Parathyroid adenoma (tissue), 2 donors: ENCODE measurements around the gene PCSK9.

Source experiments
- H2AFZ ChIP-seq: fragments of 300-600 bp; sonication (generic); one replicate; pipeline ENCODE4 v1.7.0; 2017; ENCODE audit warnings: antibody characterized with exemption, mild to moderate bottlenecking
- H3K27ac ChIP-seq: fragments of 300-600 bp; sonication (generic); one replicate; pipeline ENCODE4 v1.7.0; 2017
- H3K27me3 ChIP-seq: fragments of 300-600 bp; sonication (generic); one replicate; pipeline ENCODE4 v1.7.0; 2017; ENCODE audit warnings: low read length; ENCODE audit not compliant: control insufficient read depth, insufficient read depth
- H3K36me3 ChIP-seq: fragments of 300-600 bp; sonication (generic); one replicate; pipeline ENCODE4 v1.7.0; 2017; ENCODE audit warnings: low read length; ENCODE audit not compliant: control insufficient read depth, insufficient read depth
- H3K4me1 ChIP-seq: fragments of 300-600 bp; sonication (generic); one replicate; pipeline ENCODE4 v1.7.0; 2017; ENCODE audit warnings: control low read depth
- H3K4me2 ChIP-seq: fragments of 300-600 bp; sonication (generic); one replicate; pipeline ENCODE4 v1.7.0; 2017; ENCODE audit warnings: low read length
- H3K4me3 ChIP-seq: fragments of 300-600 bp; sonication (generic); one replicate; pipeline ENCODE4 v1.7.0; 2017; ENCODE audit warnings: low read depth, low read length
- H3K79me2 ChIP-seq: fragments of 300-600 bp; sonication (generic); one replicate; pipeline ENCODE4 v1.7.0; 2017; ENCODE audit warnings: control low read depth
- H3K9ac ChIP-seq: fragments of 300-600 bp; sonication (generic); one replicate; pipeline ENCODE4 v1.7.0; 2017; ENCODE audit warnings: mild to moderate bottlenecking
- H3K9me3 ChIP-seq: fragments of 300-600 bp; sonication (generic); one replicate; pipeline ENCODE4 v1.7.0; 2017; ENCODE audit warnings: low read length; ENCODE audit not compliant: control insufficient read depth
- CTCF ChIP-seq: fragments of 300-600 bp; sonication (generic); IDR thresholded peaks from one replicate; pipeline ENCODE4 v1.7.0; 2017; ENCODE audit warnings: antibody characterized with exemption, mild to moderate bottlenecking
- donor health status: primary hyperparathyroidism.

The PCSK9 gene

GRCh38 chr1:55061706-55062321 lies 22.5 kb downstream of the PCSK9 start:
- Histone ChIP-seq H3K9ac (no peak overlapping the region), H3K4me2 (no peak overlapping the region), H3K36me3 (no peaks in the 10 kb centered on the region), H3K79me2 (no peaks in the 10 kb centered on the region), H3K4me3 (no peak overlapping the region), H3K27me3 (no peaks in the 10 kb centered on the region), H2AFZ (no peak overlapping the region), H3K27ac (no peak overlapping the region), H3K9me3 (no peaks in the 10 kb centered on the region), H3K4me1 (peaks cover 5% of the 10 kb centered on the region)
- TF ChIP-seq CTCF = no peak

GRCh38 chr1:55062801-55063576 lies 23.6 kb downstream of the PCSK9 start:
- no peak overlapping the region for H3K4me3 ChIP-seq
- no peak overlapping the region for H3K27ac ChIP-seq
- peaks cover 9% of the 10 kb centered on the region for H3K4me1 ChIP-seq
- H2AFZ ChIP-seq = no peak overlapping the region
- no peaks in the 10 kb centered on the region for H3K27me3 ChIP-seq
- H3K9ac ChIP-seq = no peak overlapping the region
- H3K79me2 ChIP-seq = no peaks in the 10 kb centered on the region
- H3K36me3 ChIP-seq = no peaks in the 10 kb centered on the region
- H3K9me3 ChIP-seq = no peaks in the 10 kb centered on the region
- H3K4me2 ChIP-seq = no peak overlapping the region
- TF ChIP-seq CTCF = no peak

GRCh38 chr1:55063577-55063942 lies 24.2 kb downstream of the PCSK9 start:
- no peak overlapping the region for H3K4me3 ChIP-seq
- TF ChIP-seq CTCF = no peak
- no peaks in the 10 kb centered on the region for H3K36me3 ChIP-seq
- H2AFZ ChIP-seq = no peak overlapping the region
- no peak overlapping the region for H3K4me2 ChIP-seq
- H3K79me2 ChIP-seq = no peaks in the 10 kb centered on the region
- H3K9me3 ChIP-seq = no peaks in the 10 kb centered on the region
- no peak overlapping the region for H3K27ac ChIP-seq
- no peak overlapping the region for H3K9ac ChIP-seq
- H3K4me1 ChIP-seq = peaks cover 9% of the 10 kb centered on the region
- H3K27me3 ChIP-seq = no peaks in the 10 kb centered on the region

DNA sequence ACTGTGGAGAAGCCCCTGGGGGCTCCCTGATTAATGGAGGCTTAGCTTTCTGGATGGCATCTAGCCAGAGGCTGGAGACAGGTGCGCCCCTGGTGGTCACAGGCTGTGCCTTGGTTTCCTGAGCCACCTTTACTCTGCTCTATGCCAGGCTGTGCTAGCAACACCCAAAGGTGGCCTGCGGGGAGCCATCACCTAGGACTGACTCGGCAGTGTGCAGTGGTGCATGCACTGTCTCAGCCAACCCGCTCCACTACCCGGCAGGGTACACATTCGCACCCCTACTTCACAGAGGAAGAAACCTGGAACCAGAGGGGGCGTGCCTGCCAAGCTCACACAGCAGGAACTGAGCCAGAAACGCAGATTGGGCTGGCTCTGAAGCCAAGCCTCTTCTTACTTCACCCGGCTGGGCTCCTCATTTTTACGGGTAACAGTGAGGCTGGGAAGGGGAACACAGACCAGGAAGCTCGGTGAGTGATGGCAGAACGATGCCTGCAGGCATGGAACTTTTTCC lies 24.8 kb downstream of the PCSK9 start:
- TF ChIP-seq CTCF = no peak
- Histone ChIP-seq H3K27me3 (no peaks in the 10 kb centered on the region), H3K27ac (no peak overlapping the region), H3K4me2 (no peak overlapping the region), H3K4me1 (peaks cover 9% of the 10 kb centered on the region), H2AFZ (no peak overlapping the region), H3K9ac (no peak overlapping the region), H3K4me3 (no peak overlapping the region), H3K36me3 (no peaks in the 10 kb centered on the region), H3K9me3 (no peaks in the 10 kb centered on the region), H3K79me2 (no peaks in the 10 kb centered on the region)
